CD4-positive, alpha-beta T cell treated with Interleukin-15 for 1 hour (primary cell): ENCODE data around the gene DHRS11.

Source experiments
- DNase-seq: peaks from one replicate; pipeline ENCODE4 v3.0.0-alpha.2; 2020

DHRS11 gene

GRCh38 chr17:36591434-36592315 is at the start of gene DHRS11:
Gene DHRS11 (plus strand): TSS chr17:36591879. CDS start chr17:36592010, 131 bp downstream.
- DNase-seq: peak; percentile 69

- no peak for DNase-seq
Observed at GRCh38 chr17:36542755-36543154, 48.9 kb upstream of the DHRS11 start.

GRCh38 chr17:36544044-36544306 is 47.7 kb upstream of the DHRS11 start:
- peak; percentile 29 for DNase-seq

- peak; percentile 94 for DNase-seq
Observed at GRCh38 chr17:36544307-36545076, 47.2 kb upstream of the DHRS11 start, which contains the start of gene GGNBP2. Gene GGNBP2 (plus strand): TSS chr17:36544919. CDS start chr17:36545725, 806 bp downstream.

GRCh38 chr17:36545077-36545464 is 46.6 kb upstream of the DHRS11 start:
- DNase-seq: no peak

GRCh38 chr17:36545465-36546417 is 45.9 kb upstream of the DHRS11 start:
- peak; percentile 97 for DNase-seq

GRCh38 chr17:36546418-36547093 is 45.1 kb upstream of the DHRS11 start:
- no peak for DNase-seq

GRCh38 chr17:36547776-36548175 is 43.9 kb upstream of the DHRS11 start:
- no peak for DNase-seq

GRCh38 chr17:36550491-36551417 is 40.9 kb upstream of the DHRS11 start:
- DNase-seq: no peak

- no peak for DNase-seq
Observed at GRCh38 chr17:36553459-36553858, 38.2 kb upstream of the DHRS11 start.

- no peak for DNase-seq
Observed at GRCh38 chr17:36566081-36566480, 25.6 kb upstream of the DHRS11 start.

GRCh38 chr17:36575028-36575427 is 16.7 kb upstream of the DHRS11 start:
- no peak for DNase-seq

GRCh38 chr17:36576793-36577192 is 14.9 kb upstream of the DHRS11 start:
- DNase-seq: no peak

GRCh38 chr17:36578671-36579070 is 13.0 kb upstream of the DHRS11 start:
- DNase-seq: no peak

GRCh38 chr17:36583787-36584186 is 7.9 kb upstream of the DHRS11 start:
- no peak for DNase-seq

- no peak for DNase-seq
Observed at GRCh38 chr17:36586138-36586537, 5.5 kb upstream of the DHRS11 start.

GRCh38 chr17:36590082-36590481 is 1.6 kb upstream of the DHRS11 start:
- DNase-seq: no peak

GRCh38 chr17:36592316-36592715 is 637 bp downstream of the DHRS11 start:
- no peak for DNase-seq

- no peak for DNase-seq
Observed at GRCh38 chr17:36592716-36593321, 1.1 kb downstream of the DHRS11 start.

- no peak for DNase-seq
Observed at GRCh38 chr17:36593656-36594316, 2.1 kb downstream of the DHRS11 start.
